ENCODE measurements around the gene NRXN3.

Gene NRXN3

GRCh38 chr14:79279645-79280597 is 1109.7 kb downstream of the NRXN3 start:
- no peak for DNase-seq (ENCODE audit: low spot score)
- no peak for TF ChIP-seq CTCF (IDR thresholded peaks at IDR 0.05; ENCODE audit: extremely low read depth, missing control alignments)

- TF ChIP-seq CTCF (IDR thresholded peaks at IDR 0.05; ENCODE audit: extremely low read depth, missing control alignments), result no peak
- no peak for DNase-seq (ENCODE audit: low spot score)
Observed at GRCh38 chr14:79281244-79282152, 1111.3 kb downstream of the NRXN3 start.

GRCh38 chr14:79284621-79285020 is 1114.4 kb downstream of the NRXN3 start:
- no peak for TF ChIP-seq CTCF (IDR thresholded peaks at IDR 0.05; ENCODE audit: extremely low read depth, missing control alignments)
- DNase-seq (ENCODE audit: low spot score), result no peak

GRCh38 chr14:79285263-79285662 is 1115.1 kb downstream of the NRXN3 start:
- no peak for TF ChIP-seq CTCF (IDR thresholded peaks at IDR 0.05; ENCODE audit: extremely low read depth, missing control alignments)
- no peak for DNase-seq (ENCODE audit: low spot score)

- no peak for DNase-seq (ENCODE audit: low spot score)
- no peak for TF ChIP-seq CTCF (IDR thresholded peaks at IDR 0.05; ENCODE audit: extremely low read depth, missing control alignments)
Observed at GRCh38 chr14:79287976-79288375, 1117.8 kb downstream of the NRXN3 start.

- no peak for TF ChIP-seq CTCF (IDR thresholded peaks at IDR 0.05; ENCODE audit: extremely low read depth, missing control alignments)
- no peak for DNase-seq (ENCODE audit: low spot score)
Observed at GRCh38 chr14:79293482-79294177, 1123.5 kb downstream of the NRXN3 start.

Data from GM20000 (cell line).